ENCODE measurements around the gene THSD4.

THSD4 gene

DNA sequence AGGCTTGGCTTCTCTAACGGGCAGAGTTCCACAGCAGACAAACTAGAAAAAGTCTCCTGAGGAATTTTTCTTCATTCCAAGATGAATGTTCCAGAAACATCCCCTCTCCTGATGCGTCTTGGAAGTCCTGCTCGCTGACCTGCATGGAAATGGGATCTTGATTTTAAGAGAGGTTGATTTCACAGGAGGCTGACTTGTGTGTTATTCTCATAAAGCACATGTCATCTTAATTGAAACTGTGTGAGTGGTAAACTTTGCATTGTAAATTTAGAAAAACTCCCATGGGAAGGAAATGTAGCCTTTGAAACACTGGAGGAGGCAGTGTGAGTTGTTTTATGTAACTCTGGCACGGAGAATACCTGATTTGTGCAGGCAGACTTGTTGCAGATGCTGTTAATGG lies 357.3 kb downstream of the THSD4 start:
- TF ChIP-seq, protein P1, sequence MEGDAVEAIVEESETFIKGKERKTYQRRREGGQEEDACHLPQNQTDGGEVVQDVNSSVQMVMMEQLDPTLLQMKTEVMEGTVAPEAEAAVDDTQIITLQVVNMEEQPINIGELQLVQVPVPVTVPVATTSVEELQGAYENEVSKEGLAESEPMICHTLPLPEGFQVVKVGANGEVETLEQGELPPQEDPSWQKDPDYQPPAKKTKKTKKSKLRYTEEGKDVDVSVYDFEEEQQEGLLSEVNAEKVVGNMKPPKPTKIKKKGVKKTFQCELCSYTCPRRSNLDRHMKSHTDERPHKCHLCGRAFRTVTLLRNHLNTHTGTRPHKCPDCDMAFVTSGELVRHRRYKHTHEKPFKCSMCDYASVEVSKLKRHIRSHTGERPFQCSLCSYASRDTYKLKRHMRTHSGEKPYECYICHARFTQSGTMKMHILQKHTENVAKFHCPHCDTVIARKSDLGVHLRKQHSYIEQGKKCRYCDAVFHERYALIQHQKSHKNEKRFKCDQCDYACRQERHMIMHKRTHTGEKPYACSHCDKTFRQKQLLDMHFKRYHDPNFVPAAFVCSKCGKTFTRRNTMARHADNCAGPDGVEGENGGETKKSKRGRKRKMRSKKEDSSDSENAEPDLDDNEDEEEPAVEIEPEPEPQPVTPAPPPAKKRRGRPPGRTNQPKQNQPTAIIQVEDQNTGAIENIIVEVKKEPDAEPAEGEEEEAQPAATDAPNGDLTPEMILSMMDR (conservative IDR thresholded peaks at IDR 0.05; ENCODE audit: control insufficient read depth, insufficient read depth, low read depth, low read length) = no peak
- DNase-seq (ENCODE audit: low read depth) = no peak
- H3K4me3 ChIP-seq (ENCODE audit: control insufficient read depth, low read depth, low read length) = no peak overlapping the region

GRCh38 chr15:71473751-71474150 lies 358.5 kb downstream of the THSD4 start:
- H3K4me3 ChIP-seq (ENCODE audit: control insufficient read depth, low read depth, low read length) = no peak overlapping the region
- TF ChIP-seq, protein P1 (conservative IDR thresholded peaks at IDR 0.05; ENCODE audit: control insufficient read depth, insufficient read depth, low read depth, low read length) = no peak
- DNase-seq (ENCODE audit: low read depth) = no peak

DNA sequence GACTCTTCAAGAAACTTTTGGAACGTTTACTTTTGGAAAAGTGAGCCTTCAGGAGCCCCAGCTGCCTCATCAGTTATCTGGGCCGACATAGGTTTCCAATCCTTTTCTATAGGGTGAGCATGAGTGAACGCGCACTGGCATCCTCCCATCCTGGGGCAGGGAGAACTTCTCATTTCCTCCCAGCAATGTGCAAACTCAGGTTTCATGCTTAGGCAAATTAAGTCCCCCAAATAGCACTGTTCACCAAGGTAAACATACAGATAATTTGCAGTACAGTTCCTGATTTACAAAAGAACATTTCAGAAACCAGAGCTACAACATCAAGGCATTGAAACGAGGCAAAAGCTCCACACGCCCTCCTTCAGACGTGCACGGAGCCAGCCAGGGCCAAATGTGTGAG lies 361.6 kb downstream of the THSD4 start:
- no peak overlapping the region for H3K4me3 ChIP-seq (ENCODE audit: control insufficient read depth, low read depth, low read length)
- no peak for DNase-seq (ENCODE audit: low read depth)
- TF ChIP-seq, protein P1 (conservative IDR thresholded peaks at IDR 0.05; ENCODE audit: control insufficient read depth, insufficient read depth, low read depth, low read length) = no peak

DNA sequence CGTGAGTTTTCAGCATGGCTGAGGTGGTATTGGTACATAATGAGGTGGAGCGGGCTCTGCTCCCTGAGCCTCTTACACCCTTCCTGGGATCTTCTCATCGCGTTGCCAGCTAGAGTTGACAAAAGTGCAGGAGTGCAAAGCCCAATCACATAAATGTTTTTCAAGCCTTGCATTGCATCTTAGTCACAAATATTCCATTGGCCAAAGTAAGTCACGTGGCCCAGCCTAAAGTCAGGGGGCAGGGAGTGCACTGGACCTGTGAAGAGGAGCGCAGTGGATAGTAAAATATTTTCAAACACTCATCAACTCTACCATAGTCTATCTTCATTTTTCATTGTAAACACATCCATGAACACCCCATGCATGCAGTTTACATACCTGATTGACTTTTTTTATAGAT lies 365.3 kb downstream of the THSD4 start:
- TF ChIP-seq, protein P1 (conservative IDR thresholded peaks at IDR 0.05; ENCODE audit: control insufficient read depth, insufficient read depth, low read depth, low read length) = no peak
- no peak for DNase-seq (ENCODE audit: low read depth)
- H3K4me3 ChIP-seq (ENCODE audit: control insufficient read depth, low read depth, low read length) = no peak overlapping the region

DNA sequence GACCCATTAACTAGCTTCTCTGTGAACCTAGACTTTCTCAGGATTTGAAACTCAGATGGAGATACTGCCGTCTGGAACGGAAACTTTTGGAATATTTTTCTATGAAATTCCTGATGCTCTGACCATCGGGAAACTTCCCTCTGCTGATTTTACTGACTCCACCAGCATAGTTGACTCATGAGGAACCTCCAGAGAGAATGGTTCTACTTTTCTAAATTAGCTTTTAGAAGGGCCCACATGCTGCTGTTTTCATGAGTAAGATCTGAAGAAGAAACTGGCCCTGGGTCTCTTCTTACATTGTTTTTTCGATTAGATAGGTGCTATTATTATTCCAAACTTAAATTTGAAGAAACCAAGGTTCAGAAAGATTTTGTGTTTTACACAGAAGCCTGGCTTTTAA lies 368.8 kb downstream of the THSD4 start:
- TF ChIP-seq, protein P1 (conservative IDR thresholded peaks at IDR 0.05; ENCODE audit: control insufficient read depth, insufficient read depth, low read depth, low read length) = no peak
- DNase-seq (ENCODE audit: low read depth) = no peak
- no peak overlapping the region for H3K4me3 ChIP-seq (ENCODE audit: control insufficient read depth, low read depth, low read length)

DNA sequence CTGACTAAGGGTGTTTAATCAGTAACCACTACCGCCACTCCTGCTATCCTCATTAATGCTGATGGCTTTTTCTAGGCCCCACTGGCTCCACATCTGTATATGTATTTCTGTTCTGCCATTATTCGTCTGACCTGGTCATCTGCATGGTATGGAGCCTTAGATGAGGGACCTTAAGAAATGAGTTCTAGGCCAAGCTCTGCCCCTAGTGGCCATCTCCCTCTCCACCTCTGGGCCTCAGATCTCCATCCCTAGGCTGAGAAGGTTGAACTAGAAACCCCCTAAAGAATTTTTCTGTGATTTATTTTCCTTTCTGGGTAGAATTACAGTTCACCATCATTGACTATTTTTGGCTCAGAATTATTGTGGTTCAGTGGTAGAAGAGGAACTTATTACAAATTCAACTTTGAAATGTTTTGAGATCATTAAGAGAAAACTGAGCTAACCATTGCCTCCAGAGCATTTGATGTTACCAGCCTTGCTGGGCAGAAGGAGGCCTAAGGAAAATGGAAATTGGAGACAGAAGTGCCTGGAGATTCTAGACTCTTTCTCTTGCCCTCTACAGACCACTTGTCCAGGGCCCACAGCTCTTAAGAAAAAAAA lies 369.9 kb downstream of the THSD4 start:
- H3K4me3 ChIP-seq (ENCODE audit: control insufficient read depth, low read depth, low read length) = no peak overlapping the region
- TF ChIP-seq, protein P1 (conservative IDR thresholded peaks at IDR 0.05; ENCODE audit: control insufficient read depth, insufficient read depth, low read depth, low read length) = peak; percentile 52
- no peak for DNase-seq (ENCODE audit: low read depth)

DNA sequence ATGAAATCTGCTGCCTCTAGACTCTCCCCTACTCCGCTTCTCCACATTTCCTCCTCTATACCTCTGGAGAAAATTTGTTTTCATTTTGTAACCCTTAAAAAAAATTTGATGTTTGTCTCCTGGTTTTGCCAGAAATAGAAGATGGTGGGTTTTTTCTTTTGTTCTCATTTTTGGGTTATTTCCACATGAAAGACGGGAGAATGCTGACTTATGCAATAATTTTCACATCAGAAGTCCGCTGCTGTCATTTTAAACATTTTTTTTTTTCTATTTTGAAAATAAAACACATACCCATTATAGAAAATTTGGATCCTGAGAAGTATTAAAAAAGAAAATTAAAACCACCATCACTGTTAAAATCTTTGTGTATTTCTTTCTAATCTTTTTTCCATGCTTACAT lies 374.3 kb downstream of the THSD4 start:
- TF ChIP-seq, protein P1 (conservative IDR thresholded peaks at IDR 0.05; ENCODE audit: control insufficient read depth, insufficient read depth, low read depth, low read length) = no peak
- DNase-seq (ENCODE audit: low read depth) = no peak
- no peak overlapping the region for H3K4me3 ChIP-seq (ENCODE audit: control insufficient read depth, low read depth, low read length)
